Activated CD4-positive, alpha-beta T cell treated with anti-CD3 and anti-CD28 coated beads, Interleukin-10, Interleukin-2, amounts not matched to agents 100 ng/mL and 50 ng/mL, durations not matched to agents 16 hours and 8 hours (primary cell): ENCODE data around the gene AGBL4.

Experiments used
- DNase-seq: peaks from one replicate; pipeline ENCODE4 v3.0.0-alpha.2; 2020

Gene AGBL4

GRCh38 chr1:48756683-48757316 is 1267.0 kb downstream of the AGBL4 start:
- no peak for DNase-seq

GRCh38 chr1:48753293-48753692 is 1270.5 kb downstream of the AGBL4 start:
- DNase-seq = no peak

GRCh38 chr1:48750109-48750508 is 1273.6 kb downstream of the AGBL4 start:
- DNase-seq = no peak

GRCh38 chr1:48749068-48749467 is 1274.7 kb downstream of the AGBL4 start:
- no peak for DNase-seq

GRCh38 chr1:48746906-48747305 is 1276.8 kb downstream of the AGBL4 start:
- DNase-seq = no peak

- no peak for DNase-seq
These were observed 1279.7 kb downstream of the AGBL4 start for GRCh38 chr1:48744032-48744431.

- no peak for DNase-seq
These were observed 1280.3 kb downstream of the AGBL4 start for GRCh38 chr1:48743480-48743879.

GRCh38 chr1:48741380-48741779 is 1282.4 kb downstream of the AGBL4 start:
- no peak for DNase-seq

- no peak for DNase-seq
These were observed 1283.1 kb downstream of the AGBL4 start for GRCh38 chr1:48740621-48741020.

- no peak for DNase-seq
These were observed 1284.7 kb downstream of the AGBL4 start for GRCh38 chr1:48739091-48739490.

GRCh38 chr1:48738356-48738755 is 1285.4 kb downstream of the AGBL4 start:
- DNase-seq = no peak

- DNase-seq = no peak
These were observed 1288.0 kb downstream of the AGBL4 start for GRCh38 chr1:48735796-48736195.

- DNase-seq = peak; percentile 43
These were observed 1293.4 kb downstream of the AGBL4 start for GRCh38 chr1:48730164-48730910.

- no peak for DNase-seq
These were observed 1295.2 kb downstream of the AGBL4 start for GRCh38 chr1:48728584-48728983.

GRCh38 chr1:48726557-48727215 is 1297.1 kb downstream of the AGBL4 start:
- DNase-seq = no peak

- no peak for DNase-seq
These were observed 1297.6 kb downstream of the AGBL4 start for GRCh38 chr1:48726139-48726538.

- no peak for DNase-seq
These were observed 1298.3 kb downstream of the AGBL4 start for GRCh38 chr1:48725341-48726046.

- DNase-seq = no peak
These were observed 1302.8 kb downstream of the AGBL4 start for GRCh38 chr1:48720929-48721328.

GRCh38 chr1:48718705-48719104 is 1305.0 kb downstream of the AGBL4 start:
- no peak for DNase-seq

- DNase-seq = no peak
These were observed 1305.6 kb downstream of the AGBL4 start for GRCh38 chr1:48718116-48718630.

- no peak for DNase-seq
These were observed 1306.7 kb downstream of the AGBL4 start for GRCh38 chr1:48717082-48717481.

GRCh38 chr1:48715921-48716320 is 1307.8 kb downstream of the AGBL4 start:
- DNase-seq = no peak

GRCh38 chr1:48710915-48711314 is 1312.8 kb downstream of the AGBL4 start:
- no peak for DNase-seq
